Retinal pigment epithelial cell (primary cell): ENCODE data around the gene ZCWPW1.
"Not testable (repeated sequence)": the region's sequence is repeated elsewhere in the genome, so short reads cannot be mapped to it uniquely, and the experiment has no call there.

Source experiments
- DNase-seq: peaks from one replicate; pipeline ENCODE4 v3.0.0-alpha.2; 2010; ENCODE audit warnings: low read depth
- H3K4me3 ChIP-seq: 2 replicates; pipeline ENCODE4 v1.5.1; 2011; ENCODE audit warnings: mild to moderate bottlenecking, low read length, control low read depth, moderate library complexity
- TF ChIP-seq, protein P1 (sequence below): conservative IDR thresholded peaks from 2 replicates; pipeline ENCODE4 v1.5.1; 2011; ENCODE audit warnings: low read depth, low read length, control low read depth, inconsistent platforms

Gene ZCWPW1

GRCh38 chr7:100367676-100368613 is 60.6 kb downstream of the ZCWPW1 start:
- TF ChIP-seq, protein P1, sequence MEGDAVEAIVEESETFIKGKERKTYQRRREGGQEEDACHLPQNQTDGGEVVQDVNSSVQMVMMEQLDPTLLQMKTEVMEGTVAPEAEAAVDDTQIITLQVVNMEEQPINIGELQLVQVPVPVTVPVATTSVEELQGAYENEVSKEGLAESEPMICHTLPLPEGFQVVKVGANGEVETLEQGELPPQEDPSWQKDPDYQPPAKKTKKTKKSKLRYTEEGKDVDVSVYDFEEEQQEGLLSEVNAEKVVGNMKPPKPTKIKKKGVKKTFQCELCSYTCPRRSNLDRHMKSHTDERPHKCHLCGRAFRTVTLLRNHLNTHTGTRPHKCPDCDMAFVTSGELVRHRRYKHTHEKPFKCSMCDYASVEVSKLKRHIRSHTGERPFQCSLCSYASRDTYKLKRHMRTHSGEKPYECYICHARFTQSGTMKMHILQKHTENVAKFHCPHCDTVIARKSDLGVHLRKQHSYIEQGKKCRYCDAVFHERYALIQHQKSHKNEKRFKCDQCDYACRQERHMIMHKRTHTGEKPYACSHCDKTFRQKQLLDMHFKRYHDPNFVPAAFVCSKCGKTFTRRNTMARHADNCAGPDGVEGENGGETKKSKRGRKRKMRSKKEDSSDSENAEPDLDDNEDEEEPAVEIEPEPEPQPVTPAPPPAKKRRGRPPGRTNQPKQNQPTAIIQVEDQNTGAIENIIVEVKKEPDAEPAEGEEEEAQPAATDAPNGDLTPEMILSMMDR, result no peak
- DNase-seq, result no peak
- H3K4me3 ChIP-seq, result no peak overlapping the region

DNA sequence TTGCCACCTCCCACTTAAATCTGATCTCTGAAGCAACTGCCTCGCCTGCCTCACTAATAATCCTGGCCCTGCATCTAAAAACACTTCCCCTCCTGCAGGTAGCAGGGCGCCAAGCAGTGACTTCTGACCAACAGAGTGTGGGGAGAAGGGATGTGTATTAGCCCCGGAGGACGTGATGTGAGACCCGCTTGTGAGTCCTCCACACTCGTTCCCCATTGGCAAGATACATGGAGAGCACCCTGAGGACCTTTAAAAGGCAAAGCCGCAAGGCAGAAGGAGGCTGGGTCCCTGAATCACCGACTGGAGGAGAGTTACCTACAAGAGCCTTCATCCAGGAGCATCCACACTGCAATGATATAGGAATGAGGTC is 61.3 kb downstream of the ZCWPW1 start:
- no peak for DNase-seq
- TF ChIP-seq, protein P1, result no peak
- no peak overlapping the region for H3K4me3 ChIP-seq

GRCh38 chr7:100366411-100367250 is 61.9 kb downstream of the ZCWPW1 start:
- TF ChIP-seq, protein P1, result no peak
- no peak for DNase-seq
- H3K4me3 ChIP-seq, result no peak overlapping the region

- not testable (repeated sequence) for DNase-seq, H3K4me3 ChIP-seq
Measured at GRCh38 chr7:100365998-100366367, 62.5 kb downstream of the ZCWPW1 start.

GRCh38 chr7:100364480-100364879 is 64.0 kb downstream of the ZCWPW1 start:
- DNase-seq, result no peak
- TF ChIP-seq, protein P1, result no peak
- H3K4me3 ChIP-seq, result no peak overlapping the region

DNA sequence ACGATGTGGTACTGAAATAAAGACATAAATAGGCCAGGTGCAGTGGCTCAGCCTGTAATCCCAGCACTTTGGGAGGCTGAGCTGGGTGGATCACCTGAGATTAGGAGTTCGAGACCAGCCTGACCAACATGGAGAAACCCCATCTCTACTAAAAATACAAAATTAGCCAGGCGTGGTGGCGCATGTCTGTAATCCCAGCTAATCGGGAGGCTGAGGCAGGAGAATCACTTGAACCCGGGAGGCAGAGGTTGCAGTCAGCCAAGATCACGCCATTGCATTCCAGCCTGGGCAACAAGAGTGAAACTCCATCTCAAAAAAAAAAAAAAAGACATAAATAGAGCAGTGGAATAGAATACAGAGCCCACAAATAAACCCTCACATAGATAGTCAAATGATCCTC is 64.7 kb downstream of the ZCWPW1 start:
- DNase-seq, H3K4me3 ChIP-seq: not testable (repeated sequence)

GRCh38 chr7:100363098-100363497 is 65.4 kb downstream of the ZCWPW1 start:
- TF ChIP-seq, protein P1, result no peak
- H3K4me3 ChIP-seq, result no peak overlapping the region
- DNase-seq, result no peak
